ENCODE data around the gene TNIK. TPM values are rescaled to one million over a fixed set of nuclear protein-coding genes. Genes with fewer than 3 reads are reported as not detected.

The TNIK gene
- total RNA-seq, 1 donor from 2014 or later = 35.3 TPM

- Histone ChIP-seq H3K36me3 (no peaks in the 10 kb centered on the region), H3K27ac (no peak overlapping the region), H3K9me3 (no peaks in the 10 kb centered on the region), H3K4me3 (no peak overlapping the region), H3K4me1 (peaks cover 13% of the 10 kb centered on the region), H3K27me3 (no peaks in the 10 kb centered on the region)
- no peak for DNase-seq
- intact Hi-C loops (cut with DNase I) = no loop called here
- no peak for ATAC-seq
- TF ChIP-seq, protein P1, sequence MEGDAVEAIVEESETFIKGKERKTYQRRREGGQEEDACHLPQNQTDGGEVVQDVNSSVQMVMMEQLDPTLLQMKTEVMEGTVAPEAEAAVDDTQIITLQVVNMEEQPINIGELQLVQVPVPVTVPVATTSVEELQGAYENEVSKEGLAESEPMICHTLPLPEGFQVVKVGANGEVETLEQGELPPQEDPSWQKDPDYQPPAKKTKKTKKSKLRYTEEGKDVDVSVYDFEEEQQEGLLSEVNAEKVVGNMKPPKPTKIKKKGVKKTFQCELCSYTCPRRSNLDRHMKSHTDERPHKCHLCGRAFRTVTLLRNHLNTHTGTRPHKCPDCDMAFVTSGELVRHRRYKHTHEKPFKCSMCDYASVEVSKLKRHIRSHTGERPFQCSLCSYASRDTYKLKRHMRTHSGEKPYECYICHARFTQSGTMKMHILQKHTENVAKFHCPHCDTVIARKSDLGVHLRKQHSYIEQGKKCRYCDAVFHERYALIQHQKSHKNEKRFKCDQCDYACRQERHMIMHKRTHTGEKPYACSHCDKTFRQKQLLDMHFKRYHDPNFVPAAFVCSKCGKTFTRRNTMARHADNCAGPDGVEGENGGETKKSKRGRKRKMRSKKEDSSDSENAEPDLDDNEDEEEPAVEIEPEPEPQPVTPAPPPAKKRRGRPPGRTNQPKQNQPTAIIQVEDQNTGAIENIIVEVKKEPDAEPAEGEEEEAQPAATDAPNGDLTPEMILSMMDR (IDR thresholded peaks at IDR 0.05) = no peak
These were observed 182.0 kb downstream of the TNIK start for GRCh38 chr3:171278299-171278590.

DNA sequence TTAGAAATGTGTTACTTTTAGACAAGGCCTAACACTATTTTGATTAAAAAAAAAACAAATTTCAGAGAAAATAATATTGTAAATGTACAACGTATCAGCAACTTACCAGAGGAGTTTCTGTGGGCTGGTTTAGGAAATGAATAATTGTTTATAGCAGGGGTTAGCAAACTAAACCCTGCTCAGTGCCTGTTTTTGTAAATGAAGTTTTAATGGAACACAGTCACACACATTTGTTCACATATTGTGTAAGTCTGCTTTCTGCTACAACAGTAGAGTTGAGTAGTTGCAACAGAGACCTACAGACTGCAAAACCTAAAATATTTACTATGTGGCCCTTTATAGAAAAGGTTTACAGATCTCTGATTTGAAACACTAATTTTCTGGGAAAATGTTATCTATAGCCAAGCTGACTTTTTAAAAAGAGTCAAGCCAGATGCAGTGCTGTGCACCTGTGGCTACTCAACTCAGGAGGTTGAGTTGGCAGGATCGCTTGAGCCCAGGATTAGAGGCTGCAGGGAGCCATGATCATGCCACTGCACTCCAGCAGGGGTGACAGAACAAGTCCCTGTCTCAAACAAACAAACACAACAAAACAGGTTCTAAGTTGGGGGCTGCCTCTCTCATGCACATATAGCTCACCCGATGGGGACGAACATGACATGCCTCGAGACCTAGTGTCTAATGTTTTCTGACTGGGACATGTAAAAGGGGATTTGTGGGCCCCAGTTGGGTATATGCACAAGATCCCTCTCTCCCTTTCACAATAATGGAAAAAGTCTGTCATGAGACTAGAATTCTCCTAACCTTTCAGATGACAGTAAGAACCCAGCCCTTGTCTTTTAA lies 182.5 kb downstream of the TNIK start:
- TF ChIP-seq, protein P1 (IDR thresholded peaks at IDR 0.05) = no peak
- Histone ChIP-seq H3K36me3 (no peaks in the 10 kb centered on the region), H3K4me3 (no peak overlapping the region), H3K9me3 (no peaks in the 10 kb centered on the region), H3K27ac (no peak overlapping the region), H3K4me1 (peaks cover 10% of the 10 kb centered on the region), H3K27me3 (no peaks in the 10 kb centered on the region)
- DNase-seq (no peak), ATAC-seq (no peak)
- intact Hi-C loops (cut with DNase I) = no loop called here

GRCh38 chr3:171276923-171277322 lies 183.3 kb downstream of the TNIK start:
- Histone ChIP-seq H3K4me1 (peaks cover 6% of the 10 kb centered on the region), H3K9me3 (no peaks in the 10 kb centered on the region), H3K4me3 (no peak overlapping the region), H3K27ac (no peak overlapping the region), H3K36me3 (no peaks in the 10 kb centered on the region), H3K27me3 (no peaks in the 10 kb centered on the region)
- TF ChIP-seq, protein P1 (IDR thresholded peaks at IDR 0.05) = no peak
- intact Hi-C loops (cut with DNase I) = no loop called here
- ATAC-seq (no peak), DNase-seq (no peak)

DNA sequence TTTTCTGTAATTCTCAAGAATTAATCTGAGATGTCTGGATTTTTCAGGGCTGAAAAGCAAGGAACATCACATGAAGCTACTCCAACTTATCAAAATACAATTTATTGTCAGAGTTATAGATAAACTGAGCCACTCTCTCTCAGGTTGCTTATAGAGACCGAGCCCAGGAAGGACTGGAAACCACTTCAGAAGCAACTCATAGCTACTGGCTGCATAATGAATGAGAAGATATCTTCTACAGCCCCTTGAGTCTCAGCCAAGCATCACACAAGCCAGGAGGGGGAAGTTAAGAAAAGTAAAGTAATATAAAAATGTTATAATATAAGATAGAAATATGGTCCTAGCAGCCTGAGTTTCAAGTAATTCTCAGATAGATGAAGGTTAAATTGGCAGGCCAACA lies 186.0 kb downstream of the TNIK start:
- peaks cover 6% of the 10 kb centered on the region for H3K4me1 ChIP-seq
- H3K4me3 ChIP-seq = no peak overlapping the region
- no peak overlapping the region for H3K27ac ChIP-seq
- no peaks in the 10 kb centered on the region for H3K9me3 ChIP-seq
- ATAC-seq = no peak
- DNase-seq = no peak
- TF ChIP-seq, protein P1 (IDR thresholded peaks at IDR 0.05) = no peak
- intact Hi-C loops (cut with DNase I) = no loop called here
- H3K27me3 ChIP-seq = no peaks in the 10 kb centered on the region
- H3K36me3 ChIP-seq = no peaks in the 10 kb centered on the region

- Histone ChIP-seq H3K4me1 (peaks cover 20% of the 10 kb centered on the region), H3K27me3 (no peaks in the 10 kb centered on the region), H3K27ac (no peak overlapping the region), H3K9me3 (no peaks in the 10 kb centered on the region), H3K4me3 (no peak overlapping the region), H3K36me3 (no peaks in the 10 kb centered on the region)
- DNase-seq (no peak), ATAC-seq (no peak)
- TF ChIP-seq, protein P1 (IDR thresholded peaks at IDR 0.05) = no peak
- intact Hi-C loops (cut with DNase I) = no loop called here
These were observed 189.7 kb downstream of the TNIK start for GRCh38 chr3:171270541-171270940.

Data from upper lobe of right lung (tissue), 1 donor.